ENCODE data around the gene KIF11. TPM values are rescaled to one million over a fixed set of nuclear protein-coding genes. Genes with fewer than 3 reads are reported as not detected.

KIF11 gene
- total and polyA plus RNA-seq, 2 of the 13 experiments (the other 11 are each of a cell fraction or from before 2014, with no cell fraction given): 8.7 to 38.4 TPM

- peak; percentile 35 for TF ChIP-seq ZNF883 (CRISPR knock-in tag; IDR thresholded peaks at IDR 0.05; ENCODE audit: not compliant biosample characterization)
- no peak for TF ChIP-seq ZNF256 (CRISPR knock-in tag; conservative IDR thresholded peaks at IDR 0.05)
- no peak for TF ChIP-seq ZNF614 (CRISPR knock-in tag; IDR thresholded peaks at IDR 0.05; ENCODE audit: borderline replicate concordance)
- TF ChIP-seq SMAD1 (CRISPR knock-in tag; IDR thresholded peaks at IDR 0.05; ENCODE audit: borderline replicate concordance, low read depth): no peak
- TF ChIP-seq FOXA1 (IDR thresholded peaks at IDR 0.05): no peak
- TF ChIP-seq FOXA1 (CRISPR knock-in tag; IDR thresholded peaks at IDR 0.05): no peak
- TF ChIP-seq ZNF563 (CRISPR knock-in tag; IDR thresholded peaks at IDR 0.05): no peak; the same call in 1 of the 2 replicates
- TF ChIP-seq REXO4 (CRISPR knock-in tag; IDR thresholded peaks at IDR 0.05; ENCODE audit: borderline replicate concordance): 0 out of 2 replicates have a peak, but pooled peaks have one; percentile 34
- peak; percentile 77; the same call in 1 of the 2 replicates for TF ChIP-seq MXD1 (CRISPR knock-in tag; IDR thresholded peaks at IDR 0.05)
- TF ChIP-seq ZMAT5 (CRISPR knock-in tag; IDR thresholded peaks at IDR 0.05; ENCODE audit: borderline replicate concordance, low read depth): no peak
- peak; percentile 34; the same call in 1 of the 2 replicates for TF ChIP-seq HNF1B (CRISPR knock-in tag; IDR thresholded peaks at IDR 0.05)
- TF ChIP-seq SMARCE1 (IDR thresholded peaks at IDR 0.05; ENCODE audit: borderline replicate concordance): no peak
- no peak for TF ChIP-seq ATF1 (CRISPR knock-in tag; IDR thresholded peaks at IDR 0.05)
- no peak for TF ChIP-seq ZFP36L2 (CRISPR knock-in tag; IDR thresholded peaks at IDR 0.05)
- TF ChIP-seq ISX (CRISPR knock-in tag; conservative IDR thresholded peaks at IDR 0.05): no peak
- peak; percentile 87; the same call in 1 of the 2 replicates for TF ChIP-seq ZBTB39 (CRISPR knock-in tag; IDR thresholded peaks at IDR 0.05)
- peak; percentile 18; the same call in 1 of the 2 replicates for TF ChIP-seq NFATC3 (CRISPR knock-in tag; IDR thresholded peaks at IDR 0.05)
- no peak for TF ChIP-seq ZNF652 (CRISPR knock-in tag; IDR thresholded peaks at IDR 0.05; ENCODE audit: borderline replicate concordance, low read depth)
- no peak for TF ChIP-seq DDIT3 (CRISPR knock-in tag; IDR thresholded peaks at IDR 0.05)
- no peak; the same call in 1 of the 2 replicates for TF ChIP-seq ZNF431 (CRISPR knock-in tag; IDR thresholded peaks at IDR 0.05; ENCODE audit: borderline replicate concordance, low read depth)
- no peak for TF ChIP-seq MAFF (IDR thresholded peaks at IDR 0.05; ENCODE audit: low read depth, low read length)
- TF ChIP-seq ZNF501 (CRISPR knock-in tag; IDR thresholded peaks at IDR 0.05): peak; percentile 82
- 0 out of 2 replicates have a peak, but pooled peaks have one; percentile 30 for TF ChIP-seq TOPORS (CRISPR knock-in tag; IDR thresholded peaks at IDR 0.05)
- TF ChIP-seq SATB2 (CRISPR knock-in tag; IDR thresholded peaks at IDR 0.05): no peak
- TF ChIP-seq HES4 (CRISPR knock-in tag; IDR thresholded peaks at IDR 0.05; ENCODE audit: borderline replicate concordance): peak; percentile 33; the same call in 1 of the 2 replicates
- no peak for TF ChIP-seq PAWR (CRISPR knock-in tag; IDR thresholded peaks at IDR 0.05; ENCODE audit: borderline replicate concordance)
These were observed 96.2 kb downstream of the KIF11 start (continued) for GRCh38 chr10:92688927-92689662.

Measured in HepG2 (cell line).